WERI-Rb-1 (cell line): ENCODE measurements around the gene OR7A10.
"Not testable (repeated sequence)": the region's sequence is repeated elsewhere in the genome, so short reads cannot be mapped to it uniquely, and the experiment has no call there.

ENCODE experiments used
- DNase-seq: peaks from one replicate; pipeline ENCODE4 v3.0.0-alpha.2; 2020
- H3K27ac ChIP-seq: fragments of 250-450 bp; sonication (Bioruptor Pico); 2 replicates; pipeline ENCODE4 v1.5.1; 2020; ENCODE audit warnings: mild to moderate bottlenecking, moderate library complexity
- H3K27me3 ChIP-seq: fragments of 250-450 bp; sonication (Bioruptor Pico); 2 replicates; pipeline ENCODE4 v1.5.1; 2021; ENCODE audit warnings: mild to moderate bottlenecking, low read depth, moderate library complexity; ENCODE audit not compliant: insufficient read depth, severe bottlenecking
- H3K36me3 ChIP-seq: fragments of 250-450 bp; sonication (Bioruptor Pico); 2 replicates; pipeline ENCODE4 v1.5.1; 2020; ENCODE audit warnings: mild to moderate bottlenecking, moderate library complexity
- H3K4me3 ChIP-seq: 2 replicates; pipeline ENCODE4 v1.5.1; 2011; ENCODE audit warnings: low read depth, mild to moderate bottlenecking, control low read depth, low read length
- H3K9me3 ChIP-seq: fragments of 250-450 bp; sonication (Bioruptor Pico); 2 replicates; pipeline ENCODE4 v1.5.1; 2021; ENCODE audit warnings: mild to moderate bottlenecking, moderate library complexity; ENCODE audit not compliant: severe bottlenecking
- CTCF ChIP-seq: IDR thresholded peaks from 2 replicates; pipeline ENCODE4 v1.5.1; 2011; ENCODE audit warnings: low read depth, mild to moderate bottlenecking, control low read depth, inconsistent platforms, low read length

Gene OR7A10

GRCh38 chr19:14809272-14810057, 39.3 kb downstream of the OR7A10 start:
- H3K4me3 ChIP-seq = no peak overlapping the region
- H3K36me3 ChIP-seq = no peaks in the 10 kb centered on the region
- no peak overlapping the region for H3K27ac ChIP-seq
- no peaks in the 10 kb centered on the region for H3K9me3 ChIP-seq
- H3K27me3 ChIP-seq = peaks cover 80% of the 10 kb centered on the region
- TF ChIP-seq CTCF = no peak
- DNase-seq = no peak

- no peaks in the 10 kb centered on the region for H3K36me3 ChIP-seq
- H3K4me3 ChIP-seq = no peak overlapping the region
- no peak overlapping the region for H3K27ac ChIP-seq
- peaks cover 78% of the 10 kb centered on the region for H3K27me3 ChIP-seq
- H3K9me3 ChIP-seq = no peaks in the 10 kb centered on the region
- no peak for TF ChIP-seq CTCF
- no peak for DNase-seq
Observed at GRCh38 chr19:14804765-14805164, 44.0 kb downstream of the OR7A10 start.

DNA sequence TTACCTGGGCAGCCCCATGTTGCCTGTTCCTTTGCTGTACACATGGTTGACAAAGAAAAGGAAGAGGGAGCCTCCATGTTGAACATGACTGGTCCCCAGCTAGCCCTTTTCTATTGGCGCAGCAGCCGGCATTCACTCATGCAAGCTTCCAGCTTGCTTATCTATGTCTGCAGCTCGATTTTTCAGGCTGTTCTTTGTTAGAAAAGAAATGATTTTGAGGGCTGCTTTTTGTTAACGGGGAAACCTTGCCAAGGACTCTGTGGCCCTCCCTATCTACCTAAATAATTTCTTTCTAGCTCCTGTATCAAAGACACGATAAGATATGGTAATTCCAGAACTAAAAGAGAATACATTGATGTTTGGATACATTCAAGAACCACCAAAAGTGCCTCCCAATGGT, 50.0 kb downstream of the OR7A10 start:
- Histone ChIP-seq H3K27ac (no peak overlapping the region), H3K9me3 (no peaks in the 10 kb centered on the region), H3K27me3 (peaks cover 80% of the 10 kb centered on the region), H3K4me3 (no peak overlapping the region), H3K36me3 (no peaks in the 10 kb centered on the region)
- TF ChIP-seq CTCF = no peak
- DNase-seq = no peak

DNA sequence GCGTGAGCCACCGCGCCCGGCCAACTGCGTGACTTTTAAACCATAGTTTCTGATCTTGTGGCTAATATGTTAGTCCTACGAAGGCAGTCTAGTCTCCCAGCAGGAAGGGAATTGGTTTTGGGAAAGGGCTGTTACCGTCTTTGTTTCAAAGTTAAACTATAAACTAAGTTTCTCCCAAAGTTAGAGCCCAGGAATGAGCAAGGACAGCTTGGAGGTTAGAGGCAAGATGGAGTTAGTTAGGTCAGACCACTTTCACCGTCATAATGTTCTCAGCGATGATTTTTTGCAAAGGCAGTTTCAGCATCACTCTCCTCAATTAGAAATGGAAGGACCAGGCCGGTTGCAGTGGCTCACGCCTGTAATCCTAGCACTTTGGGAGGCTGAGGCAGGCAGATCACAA, 52.7 kb downstream of the OR7A10 start:
- Histone ChIP-seq H3K9me3 (no peaks in the 10 kb centered on the region), H3K4me3 (no peak overlapping the region)
- no peak for TF ChIP-seq CTCF

DNA sequence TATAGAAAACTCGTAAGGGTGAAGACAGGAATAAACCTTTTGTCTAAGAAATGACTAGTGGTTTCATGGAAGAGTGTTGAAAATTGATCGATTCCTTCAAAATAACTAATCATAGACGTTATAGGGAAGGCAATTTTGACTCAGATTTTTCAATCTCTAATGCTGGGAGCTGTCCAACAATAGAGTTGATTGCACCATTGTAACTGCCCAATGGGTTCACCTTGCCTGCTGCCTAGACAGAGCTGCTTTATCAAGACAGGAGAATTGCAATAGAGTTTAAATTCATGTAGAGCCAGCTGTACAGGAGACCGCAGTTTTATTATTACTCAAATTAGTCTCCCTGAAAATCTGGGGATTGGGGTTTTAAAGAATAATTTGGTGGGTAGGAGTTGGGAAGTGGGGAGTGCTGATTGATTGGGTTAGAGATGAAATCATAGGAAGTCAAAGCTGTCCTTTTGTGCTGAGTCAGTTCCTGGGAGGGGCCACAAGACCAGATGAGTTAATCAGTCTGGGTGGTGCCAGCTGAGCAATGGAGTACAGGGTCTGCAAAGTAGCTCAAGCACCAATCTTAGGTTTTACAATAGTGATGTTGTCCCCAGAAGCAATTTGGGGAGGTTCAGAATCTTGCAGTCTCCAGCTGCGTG, 53.5 kb downstream of the OR7A10 start:
- H3K27ac ChIP-seq = no peak overlapping the region
- peaks cover 72% of the 10 kb centered on the region for H3K27me3 ChIP-seq
- no peak overlapping the region for H3K4me3 ChIP-seq
- DNase-seq = no peak
- H3K9me3 ChIP-seq = no peaks in the 10 kb centered on the region
- TF ChIP-seq CTCF = no peak
- H3K36me3 ChIP-seq = no peaks in the 10 kb centered on the region

More for the DNA sequence above, 52.7 kb downstream of the OR7A10 start:
- Histone ChIP-seq H3K27ac (no peak overlapping the region), H3K36me3 (no peaks in the 10 kb centered on the region), H3K27me3 (peaks cover 77% of the 10 kb centered on the region)
- no peak for DNase-seq

DNA sequence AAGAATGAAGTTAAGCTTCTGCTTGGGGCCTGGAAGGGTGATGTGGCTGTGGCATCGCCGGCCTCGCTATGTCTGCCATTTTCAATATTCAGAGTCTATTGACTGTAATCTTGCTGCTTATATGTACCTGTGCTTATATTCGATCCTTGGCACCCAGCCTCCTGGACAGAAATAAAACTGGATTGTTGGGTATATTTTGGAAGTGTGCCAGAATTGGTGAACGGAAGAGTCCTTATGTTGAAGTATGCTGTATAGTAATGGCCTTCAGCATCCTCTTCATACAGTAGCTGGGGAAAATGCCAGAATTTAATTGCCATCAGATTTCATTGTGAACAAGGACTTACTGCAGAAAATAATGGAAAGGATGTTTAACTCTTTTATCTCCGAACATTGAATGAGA, 56.5 kb downstream of the OR7A10 start:
- H3K36me3 ChIP-seq, H3K27ac ChIP-seq, DNase-seq, H3K4me3 ChIP-seq, H3K9me3 ChIP-seq: not testable (repeated sequence)
- peaks cover 76% of the 10 kb centered on the region for H3K27me3 ChIP-seq
